H1 (cell line): ENCODE data around the gene PXDC1. TPM values are rescaled to one million over a fixed set of nuclear protein-coding genes. Genes with fewer than 3 reads are reported as not detected.

Source experiments
- GTF2F1 ChIP-seq: IDR thresholded peaks from 2 replicates; pipeline ENCODE4 v1.6.1; 2012; ENCODE audit warnings: low read depth, low read length, improper control_type of control experiment, borderline replicate concordance
- SAP30 ChIP-seq: fragments of 300-600 bp; sonication (generic); IDR thresholded peaks from 2 replicates; pipeline ENCODE4 v1.7.1; 2012; ENCODE audit warnings: low read length, moderate library complexity, mild to moderate bottlenecking, inconsistent platforms; ENCODE audit not compliant: insufficient read depth, insufficient replicate concordance
- polyA plus RNA-seq, 7 experiments: library from polyadenylated mRNA; depleted of rRNA in 3 of 7; stranded (reverse) in 5 of 7; unstranded in 2 of 7; fragments of >200 nt in 5 of 7; fragments of 200-250 nt in 2 of 7; gene quantifications; 1 replicate in 5 of 7; 2 replicates in 1 of 7; 4 replicates in 1 of 7; pipeline versions ENCODE4 v1.2.1 to v1.2.3, GENCODE V29; 2011 to 2013; ENCODE audit warnings: missing spikeins in 2 of 7, mixed read lengths in 2 of 7
- total RNA-seq: library from RNA; stranded (reverse); fragmentation: NEBNext Ultra II Directional; extraction: Animal tissue kit (Norgen Biotek cat#: 25700); gene quantifications from 2 replicates; pipeline ENCODE4 v1.2.1, GENCODE V29; 2021

Gene PXDC1
- total and polyA plus RNA-seq, 2 of the 8 experiments (the other 6 are each of a cell fraction or from before 2014, with no cell fraction given) = 1.7 to 2.0 TPM

DNA sequence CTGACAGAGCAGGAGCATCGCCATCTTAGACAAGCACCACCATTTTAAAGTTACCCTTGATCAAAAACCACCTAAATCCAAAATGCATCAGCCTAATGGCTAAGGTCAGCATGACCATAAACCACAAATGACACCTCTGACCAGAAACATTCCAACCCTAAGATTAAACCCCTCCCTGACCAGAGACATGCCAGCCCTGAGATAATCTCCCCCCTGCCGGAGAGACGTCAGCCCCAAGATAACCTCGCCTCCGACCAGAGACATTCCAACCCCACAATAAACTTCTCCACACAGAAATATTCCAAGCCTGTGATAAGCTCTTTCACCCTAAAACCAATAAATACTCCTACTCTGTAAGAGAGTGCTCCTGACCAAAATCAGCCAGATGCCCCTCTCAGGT, 53.5 kb downstream of the PXDC1 start (continued):
- no peak for TF ChIP-seq GTF2F1
- TF ChIP-seq SAP30 = no peak
